DOHH2 (cell line): Measurements from ENCODE around the gene BTBD10.

Experiments used
- H3F3A ChIP-seq: fragments of 200-600 bp; sonication (generic), shearing (Covaris generic); 2 replicates; pipeline ENCODE4 v1.6.0; 2016; ENCODE audit warnings: antibody characterized with exemption, mild to moderate bottlenecking; ENCODE audit not compliant: control insufficient read depth, insufficient read depth
- H3K27ac ChIP-seq: fragments of 200-600 bp; sonication (generic); 2 replicates; pipeline ENCODE4 v1.5.1; 2014; ENCODE audit warnings: low read depth, mild to moderate bottlenecking, low read length, moderate library complexity
- H3K27me3 ChIP-seq: fragments of 200-600 bp; sonication (generic); 2 replicates; pipeline ENCODE4 v1.6.1; 2014; ENCODE audit warnings: mild to moderate bottlenecking, low read length, mixed read lengths; ENCODE audit not compliant: control insufficient read depth
- H3K36me3 ChIP-seq: fragments of 200-600 bp; sonication (generic); 2 replicates; pipeline ENCODE4 v1.6.1; 2014; ENCODE audit warnings: mild to moderate bottlenecking, low read length, moderate library complexity, mixed read lengths; ENCODE audit not compliant: control insufficient read depth
- H3K4me1 ChIP-seq: fragments of 200-600 bp; sonication (generic); 2 replicates; pipeline ENCODE4 v1.6.1; 2014; ENCODE audit warnings: mild to moderate bottlenecking, low read length, mixed read lengths; ENCODE audit not compliant: control insufficient read depth
- H3K4me2 ChIP-seq: fragments of 200-600 bp; sonication (generic); 2 replicates; pipeline ENCODE4 v1.6.0; 2014; ENCODE audit warnings: mild to moderate bottlenecking, low read length, moderate library complexity
- H3K4me3 ChIP-seq: fragments of 200-600 bp; sonication (generic); 2 replicates; pipeline ENCODE4 v1.5.1; 2014; ENCODE audit warnings: mild to moderate bottlenecking, low read length, mixed read lengths
- H3K79me2 ChIP-seq: fragments of 200-600 bp; sonication (generic); 2 replicates; pipeline ENCODE4 v1.6.1; 2014; ENCODE audit warnings: mild to moderate bottlenecking, low read length, mixed read lengths; ENCODE audit not compliant: control insufficient read depth
- H3K9me2 ChIP-seq: fragments of 200-600 bp; sonication (generic); replicated peaks from 2 replicates; pipeline ENCODE4 v1.6.1; 2014; ENCODE audit warnings: mild to moderate bottlenecking, low read length, mixed read lengths; ENCODE audit not compliant: control insufficient read depth
- H3K9me3 ChIP-seq: fragments of 200-600 bp; sonication (generic); 2 replicates; pipeline ENCODE4 v1.6.1; 2014; ENCODE audit warnings: antibody characterized with exemption, low read length, mixed read lengths; ENCODE audit not compliant: control insufficient read depth, insufficient read depth
- H4K20me1 ChIP-seq: fragments of 200-600 bp; sonication (generic); 2 replicates; pipeline ENCODE4 v1.6.0; 2014; ENCODE audit warnings: low read depth, mild to moderate bottlenecking, antibody characterized with exemption, low read length, moderate library complexity; ENCODE audit not compliant: control insufficient read depth, insufficient read depth
- EZH2phosphoT487 ChIP-seq: fragments of 200-600 bp; sonication (generic); IDR thresholded peaks from 2 replicates; pipeline ENCODE4 v1.6.1; 2017; ENCODE audit warnings: borderline replicate concordance, mild to moderate bottlenecking, antibody characterized with exemption, low read length, moderate library complexity, mixed read lengths
- TF ChIP-seq, protein P1 (sequence below): fragments of 200-600 bp; sonication (generic); IDR thresholded peaks from one replicate; pipeline ENCODE4 v1.5.1; 2014; ENCODE audit warnings: antibody characterized with exemption, mild to moderate bottlenecking, low read depth, low read length; ENCODE audit not compliant: poor library complexity, severe bottlenecking

BTBD10 gene

GRCh38 chr11:13465909-13466371 lies 2.9 kb upstream of the BTBD10 start:
- TF ChIP-seq EZH2phosphoT487: no peak
- TF ChIP-seq, protein P1, sequence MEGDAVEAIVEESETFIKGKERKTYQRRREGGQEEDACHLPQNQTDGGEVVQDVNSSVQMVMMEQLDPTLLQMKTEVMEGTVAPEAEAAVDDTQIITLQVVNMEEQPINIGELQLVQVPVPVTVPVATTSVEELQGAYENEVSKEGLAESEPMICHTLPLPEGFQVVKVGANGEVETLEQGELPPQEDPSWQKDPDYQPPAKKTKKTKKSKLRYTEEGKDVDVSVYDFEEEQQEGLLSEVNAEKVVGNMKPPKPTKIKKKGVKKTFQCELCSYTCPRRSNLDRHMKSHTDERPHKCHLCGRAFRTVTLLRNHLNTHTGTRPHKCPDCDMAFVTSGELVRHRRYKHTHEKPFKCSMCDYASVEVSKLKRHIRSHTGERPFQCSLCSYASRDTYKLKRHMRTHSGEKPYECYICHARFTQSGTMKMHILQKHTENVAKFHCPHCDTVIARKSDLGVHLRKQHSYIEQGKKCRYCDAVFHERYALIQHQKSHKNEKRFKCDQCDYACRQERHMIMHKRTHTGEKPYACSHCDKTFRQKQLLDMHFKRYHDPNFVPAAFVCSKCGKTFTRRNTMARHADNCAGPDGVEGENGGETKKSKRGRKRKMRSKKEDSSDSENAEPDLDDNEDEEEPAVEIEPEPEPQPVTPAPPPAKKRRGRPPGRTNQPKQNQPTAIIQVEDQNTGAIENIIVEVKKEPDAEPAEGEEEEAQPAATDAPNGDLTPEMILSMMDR: peak; percentile 73
- Histone ChIP-seq H3F3A (peaks cover 2% of the 10 kb centered on the region; the same call in 1 of the 2 replicates), H3K9me3 (no peaks in the 10 kb centered on the region), H3K9me2 (no peaks in the 10 kb centered on the region), H3K27me3 (0 out of 2 replicates have a peak, but pooled peaks cover 2% of the 10 kb centered on the region), H4K20me1 (no peaks in the 10 kb centered on the region), H3K4me3 (no peak overlapping the region), H3K79me2 (peaks cover 26% of the 10 kb centered on the region), H3K4me2 (no peak overlapping the region), H3K36me3 (no peaks in the 10 kb centered on the region; the same call in 1 of the 2 replicates), H3K27ac (no peak overlapping the region), H3K4me1 (peaks cover 23% of the 10 kb centered on the region)

DNA sequence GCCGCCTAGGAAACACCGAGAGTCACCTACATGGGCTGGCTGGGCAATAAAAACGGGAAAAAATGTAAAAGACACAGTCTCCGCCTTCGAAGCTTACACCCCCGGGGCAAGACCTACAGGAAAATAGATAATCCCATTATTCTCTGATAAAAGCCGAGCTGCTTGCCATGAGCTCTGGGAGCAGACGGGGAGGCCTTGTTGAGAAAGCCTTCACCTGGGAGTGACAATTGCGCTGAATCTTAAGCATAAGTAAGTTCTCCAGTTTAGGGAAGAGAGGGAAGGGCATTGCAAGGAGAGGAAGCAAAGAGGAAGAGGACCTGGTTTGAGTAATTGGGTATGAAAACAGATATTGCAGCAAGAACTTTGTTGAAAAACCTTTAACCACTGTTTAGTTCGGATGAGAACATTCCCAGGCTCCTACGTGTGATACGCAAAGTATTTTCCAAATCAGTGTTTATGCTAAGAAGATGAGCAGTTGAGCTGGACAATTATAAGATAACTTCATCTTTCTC lies 813 bp upstream of the BTBD10 start:
- no peaks in the 10 kb centered on the region for H3K9me3 ChIP-seq
- peaks cover 2% of the 10 kb centered on the region; the same call in 1 of the 2 replicates for H3F3A ChIP-seq
- H3K36me3 ChIP-seq: peaks cover 11% of the 10 kb centered on the region
- H3K9me2 ChIP-seq: no peaks in the 10 kb centered on the region
- H3K4me1 ChIP-seq: peaks cover 23% of the 10 kb centered on the region
- H3K79me2 ChIP-seq: peaks cover 45% of the 10 kb centered on the region
- H3K27me3 ChIP-seq: no peaks in the 10 kb centered on the region
- peak overlapping the region; percentile 85 for H3K4me2 ChIP-seq
- peak overlapping the region; percentile 56 for H3K27ac ChIP-seq
- TF ChIP-seq, protein P1: no peak
- H3K4me3 ChIP-seq: peak overlapping the region; percentile 85
- H4K20me1 ChIP-seq: no peaks in the 10 kb centered on the region

GRCh38 chr11:13462311-13462900 lies 616 bp downstream of the BTBD10 start:
- H3K4me2 ChIP-seq: peak overlapping the region; percentile 85
- peaks cover 59% of the 10 kb centered on the region for H3K79me2 ChIP-seq
- H3K27me3 ChIP-seq: no peaks in the 10 kb centered on the region
- peaks cover 23% of the 10 kb centered on the region for H3K4me1 ChIP-seq
- H4K20me1 ChIP-seq: no peaks in the 10 kb centered on the region
- TF ChIP-seq, protein P1: peak; percentile 27
- no peak for TF ChIP-seq EZH2phosphoT487
- H3K9me2 ChIP-seq: no peaks in the 10 kb centered on the region
- peak overlapping the region; percentile 85 for H3K4me3 ChIP-seq
- H3K9me3 ChIP-seq: no peaks in the 10 kb centered on the region
- H3F3A ChIP-seq: peaks cover 2% of the 10 kb centered on the region; the same call in 1 of the 2 replicates
- H3K27ac ChIP-seq: peak overlapping the region; percentile 50
- H3K36me3 ChIP-seq: peaks cover 11% of the 10 kb centered on the region
